Measurements from ENCODE around the gene GDA. TPM values are rescaled to one million over a fixed set of nuclear protein-coding genes. Genes with fewer than 3 reads are reported as not detected.

Gene GDA
- 0.18 TPM in 1 of 2 replicates, not detected in the other for total RNA-seq

GRCh38 chr9:72149231-72149975, at the start of gene GDA:
GDA (plus strand) TSS chr9:72149440; CDS start chr9:72149560, 120 bp downstream.

Other genes with a start within 250 kb of the GDA start
- 10.4 and 14.0 TPM in 2 replicates for gene ABHD17B, start 238.2 kb upstream of the GDA start, total RNA-seq
- gene C9orf85, start 237.8 kb upstream of the GDA start, total RNA-seq, result 10.8 and 11.8 TPM in 2 replicates
- not detected in 2 replicates for gene C9orf57, start 88.8 kb upstream of the GDA start, total RNA-seq
- 50.7 and 55.6 TPM in 2 replicates for gene ZFAND5, start 215.8 kb downstream of the GDA start, total RNA-seq